DND-41 (cell line): ENCODE results near the gene PKDCC.

Experiments used
- ATAC-seq: fragments of 200-7000 bp; cut with Tn5 transposase; 3 replicates; pipeline ENCODE4 v1.9.1; 2021; ENCODE audit warnings: low read depth; ENCODE audit not compliant: insufficient read depth
- DNase-seq: peaks from one replicate; pipeline ENCODE4 v3.0.0-alpha.2; 2020
- H2AFZ ChIP-seq: 2 replicates; pipeline ENCODE4 v1.6.0; 2012; ENCODE audit warnings: low read depth, low read length
- H3K27ac ChIP-seq: 2 replicates; pipeline ENCODE4 v1.5.1; 2012; ENCODE audit warnings: low read length, inconsistent platforms
- H3K27me3 ChIP-seq: fragments of 200-600 bp; sonication (generic); 2 replicates; pipeline ENCODE4 v1.6.0; 2012; ENCODE audit warnings: low read length, mild to moderate bottlenecking, inconsistent platforms; ENCODE audit not compliant: insufficient read depth, poor library complexity
- H3K36me3 ChIP-seq: 2 replicates; pipeline ENCODE4 v1.5.1; 2012; ENCODE audit warnings: low read length, inconsistent platforms; ENCODE audit not compliant: insufficient read depth
- H3K4me1 ChIP-seq: 2 replicates; pipeline ENCODE4 v1.5.1; 2012; ENCODE audit warnings: mild to moderate bottlenecking, low read length; ENCODE audit not compliant: insufficient read depth
- H3K4me2 ChIP-seq: 2 replicates; pipeline ENCODE4 v1.6.0; 2012; ENCODE audit warnings: mild to moderate bottlenecking, moderate library complexity, low read length, inconsistent platforms; ENCODE audit not compliant: insufficient read depth
- H3K4me3 ChIP-seq, 2 experiments: fragments of 200-600 bp in 1 of 2; shearing (Covaris generic) in 1 of 2; 2 replicates each; pipeline ENCODE4 v1.5.1; 2012 to 2016; ENCODE audit warnings: inconsistent platforms in 2 of 2, low read length in 2 of 2, mild to moderate bottlenecking in 2 of 2, low read depth in 1 of 2, moderate library complexity in 1 of 2
- H3K79me2 ChIP-seq: 2 replicates; pipeline ENCODE4 v1.6.0; 2012; ENCODE audit warnings: low read length, inconsistent platforms; ENCODE audit not compliant: insufficient read depth
- H3K9ac ChIP-seq: 2 replicates; pipeline ENCODE4 v1.6.0; 2012; ENCODE audit warnings: low read depth, mild to moderate bottlenecking, inconsistent platforms, low read length, moderate library complexity
- H3K9me3 ChIP-seq: 2 replicates; pipeline ENCODE4 v1.5.1; 2012; ENCODE audit warnings: low read length, moderate library complexity, mild to moderate bottlenecking, inconsistent platforms; ENCODE audit not compliant: insufficient read depth, severe bottlenecking
- H4K20me1 ChIP-seq: 2 replicates; pipeline ENCODE4 v1.6.0; 2012; ENCODE audit warnings: low read length; ENCODE audit not compliant: insufficient read depth
- CTCF ChIP-seq: IDR thresholded peaks from 2 replicates; pipeline ENCODE4 v1.5.1; 2012; ENCODE audit warnings: borderline replicate concordance, low read length, moderate library complexity, mild to moderate bottlenecking; ENCODE audit not compliant: poor library complexity, severe bottlenecking; ENCODE audit errors: extremely low read depth
- EZH2 ChIP-seq: IDR thresholded peaks from 3 replicates; pipeline ENCODE4 v1.6.1; 2012; ENCODE audit warnings: borderline replicate concordance, low read depth, mild to moderate bottlenecking, moderate library complexity, low read length, inconsistent platforms; ENCODE audit not compliant: severe bottlenecking

The PKDCC gene

DNA sequence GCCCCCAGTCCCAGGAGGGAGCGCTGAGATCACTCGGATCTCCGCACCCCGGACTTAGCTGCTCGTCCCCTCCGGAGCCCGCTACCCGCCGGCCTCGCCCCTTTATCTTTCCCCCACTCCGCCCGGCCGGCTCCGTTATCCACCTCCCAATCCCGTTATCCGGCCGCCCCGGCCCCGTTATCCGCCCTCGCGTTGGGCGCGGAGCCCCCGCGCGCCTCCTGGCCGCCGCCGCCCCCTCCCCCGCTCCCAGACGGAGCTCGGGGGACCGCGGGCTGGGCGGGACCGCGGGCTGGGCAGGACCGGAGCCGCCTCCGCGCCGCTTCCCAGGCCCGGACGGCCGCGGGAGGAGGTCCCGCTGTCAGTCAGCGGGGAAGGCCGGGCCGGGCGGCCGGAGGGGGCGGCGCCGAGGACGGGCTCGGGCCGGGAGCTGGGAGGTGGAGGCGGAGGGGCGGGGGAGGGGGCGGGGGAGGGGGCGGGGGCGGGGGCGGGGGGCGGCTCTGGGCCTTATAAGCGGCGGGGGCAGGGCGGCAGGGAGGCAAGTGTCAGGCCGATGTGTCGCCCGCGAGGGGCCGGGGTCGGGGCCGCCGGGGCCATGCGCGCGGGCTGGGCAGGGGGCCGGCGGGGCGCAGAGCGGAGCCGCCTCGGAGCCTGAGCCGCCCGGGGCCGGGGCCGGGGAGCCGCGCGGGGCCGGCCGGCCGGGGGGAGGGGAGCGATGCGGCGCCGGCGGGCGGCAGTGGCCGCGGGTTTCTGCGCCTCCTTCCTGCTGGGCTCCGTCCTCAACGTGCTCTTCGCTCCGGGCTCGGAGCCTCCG lies at the start of gene PKDCC:
TSS of gene PKDCC (plus strand) at position 534 of the 811 bp plus-strand sequence. CDS start at position 713, 179 bp downstream.
- no peak for DNase-seq
- H3K9ac ChIP-seq: no peak within 1 kb of the TSS
- no peaks in the 10 kb centered on the region for H3K79me2 ChIP-seq
- H3K4me2 ChIP-seq: no peak within 1 kb of the TSS
- no peak within 1 kb of the TSS for H3K4me3 ChIP-seq
- H3K36me3 ChIP-seq: no peaks in the 10 kb centered on the region
- TF ChIP-seq CTCF (no peak), EZH2 (no peak)
- ATAC-seq: no peak
- H2AFZ ChIP-seq: no peak within 1 kb of the TSS
- no peak within 1 kb of the TSS for H3K27ac ChIP-seq
- peaks cover 10% of the 10 kb centered on the region for H3K27me3 ChIP-seq
- no peaks in the 10 kb centered on the region for H4K20me1 ChIP-seq
- no peaks in the 10 kb centered on the region for H3K9me3 ChIP-seq
- H3K4me1 ChIP-seq: no peaks in the 10 kb centered on the region

DNA sequence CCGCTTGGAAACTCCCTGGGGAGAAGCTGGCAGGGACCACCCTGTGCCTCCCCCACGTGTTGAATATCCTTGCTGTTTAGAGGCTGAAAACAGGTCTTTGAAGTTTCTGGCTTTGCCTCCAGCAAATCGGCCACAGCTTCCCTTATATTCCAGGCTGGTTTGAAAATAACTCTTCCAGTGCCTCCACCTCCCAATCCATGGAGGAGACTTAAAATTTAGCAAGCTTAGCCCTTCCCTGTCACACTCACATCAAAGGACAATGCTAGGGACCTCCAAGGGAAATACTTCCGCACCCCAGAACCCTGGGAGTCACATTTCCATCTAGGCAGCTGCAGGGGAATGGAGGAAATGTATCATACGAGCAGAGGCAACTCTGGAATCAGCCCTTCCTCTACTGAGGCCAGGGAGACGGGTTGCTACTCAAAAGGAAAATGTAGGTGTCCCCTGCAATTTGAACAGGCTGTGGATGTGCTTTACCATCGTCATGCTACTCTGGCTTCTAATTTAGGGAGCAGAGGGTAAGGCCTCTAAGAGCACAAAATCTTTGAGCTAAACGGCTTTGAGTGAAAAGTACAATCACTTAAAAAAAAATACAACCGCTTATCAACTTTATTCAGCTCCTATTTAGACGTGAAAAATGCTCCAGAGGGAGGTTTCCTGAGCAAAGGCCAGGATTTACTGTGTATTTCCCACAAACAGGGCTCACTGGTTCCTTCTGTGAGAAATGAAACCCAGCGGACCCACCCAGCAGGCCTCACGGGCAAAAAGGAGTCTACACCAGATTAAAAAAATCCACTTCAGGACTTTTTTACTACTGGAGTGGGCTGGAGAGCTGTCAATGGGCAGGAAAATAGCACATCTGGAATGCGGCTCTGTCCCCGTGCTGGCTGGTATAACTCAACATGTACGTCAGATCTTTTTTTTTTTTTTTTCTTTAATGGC lies 49.4 kb upstream of the PKDCC start:
- DNase-seq (no peak), ATAC-seq (no peak)
- no peak overlapping the region for H3K27ac ChIP-seq
- H3K4me2 ChIP-seq: no peak overlapping the region
- H3K36me3 ChIP-seq: no peaks in the 10 kb centered on the region
- H3K27me3 ChIP-seq: no peaks in the 10 kb centered on the region
- no peaks in the 10 kb centered on the region for H4K20me1 ChIP-seq
- no peak overlapping the region for H3K4me3 ChIP-seq
- no peaks in the 10 kb centered on the region for H3K9me3 ChIP-seq
- H3K79me2 ChIP-seq: no peaks in the 10 kb centered on the region
- no peaks in the 10 kb centered on the region for H3K4me1 ChIP-seq
- TF ChIP-seq CTCF (no peak), EZH2 (no peak)
- no peak overlapping the region for H3K9ac ChIP-seq
- no peak overlapping the region for H2AFZ ChIP-seq

DNA sequence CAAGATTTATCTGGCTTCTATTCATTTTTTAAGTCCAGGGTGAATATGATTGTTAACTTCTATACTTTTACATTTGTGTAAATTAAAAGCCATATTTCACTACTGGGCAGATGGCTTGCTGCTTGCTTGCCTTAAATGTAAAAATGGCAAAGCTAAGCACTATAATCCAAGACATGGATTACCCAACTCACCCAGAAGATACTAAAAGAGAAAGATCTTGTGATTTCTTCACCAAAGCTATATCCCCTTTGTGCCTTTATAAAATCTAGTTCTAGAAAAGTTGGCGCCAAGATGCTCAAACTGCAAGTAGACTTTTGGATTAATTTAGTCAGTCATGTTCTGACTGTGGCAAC lies 48.7 kb upstream of the PKDCC start:
- H3K9ac ChIP-seq: no peak overlapping the region
- TF ChIP-seq EZH2 (no peak), CTCF (no peak)
- no peaks in the 10 kb centered on the region for H3K36me3 ChIP-seq
- H3K79me2 ChIP-seq: no peaks in the 10 kb centered on the region
- H3K9me3 ChIP-seq: peaks cover 4% of the 10 kb centered on the region
- no peak overlapping the region for H3K27ac ChIP-seq
- H4K20me1 ChIP-seq: no peaks in the 10 kb centered on the region
- H3K4me2 ChIP-seq: no peak overlapping the region
- no peak overlapping the region for H2AFZ ChIP-seq
- ATAC-seq (no peak), DNase-seq (no peak)
- H3K27me3 ChIP-seq: no peaks in the 10 kb centered on the region
- no peaks in the 10 kb centered on the region for H3K4me1 ChIP-seq
- H3K4me3 ChIP-seq: no peak overlapping the region
